ENCODE results near the gene ADAMTSL3. TPM values are rescaled to one million over a fixed set of nuclear protein-coding genes. Genes with fewer than 3 reads are reported as not detected.

The ADAMTSL3 gene
- total and polyA plus RNA-seq, 2 of the 4 experiments (the other 2 are of a cell fraction): under 0.01 to 0.02 TPM

DNA sequence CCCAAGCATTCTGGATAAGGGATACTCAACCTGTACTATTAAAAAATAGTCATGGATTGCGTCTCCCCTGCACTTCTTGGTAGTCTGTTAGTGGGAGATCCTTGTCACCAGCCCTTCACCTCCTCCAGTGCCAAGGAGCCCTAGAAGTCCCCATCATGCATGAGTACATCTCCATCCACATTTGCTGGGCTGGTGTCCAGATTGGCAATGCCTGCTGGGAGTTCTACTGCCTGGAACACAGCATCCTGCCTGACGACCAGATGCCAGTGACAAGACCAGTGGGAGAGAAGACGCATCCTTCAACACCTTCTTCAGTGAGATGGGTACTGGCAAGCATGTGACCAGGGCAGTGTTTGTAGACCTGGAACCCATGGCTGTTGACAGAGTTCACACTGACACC lies 85.7 kb downstream of the ADAMTSL3 start:
- dilution Hi-C loops (cut with HindIII; ENCODE audit: low sequenced_read_pairs, unreplicated experiment): no loop called here
- Histone ChIP-seq H3K79me1 (ENCODE audit: low read depth in 1 of 2, low read length in 2 of 2) (no peaks in the 10 kb centered on the region), H2BK15ac (ENCODE audit: low read depth, low read length) (no peak overlapping the region), H3K4me2 (ENCODE audit: low read depth, low read length) (no peak overlapping the region), H2AFZ (replicated peaks; ENCODE audit: low read length, poor library complexity) (no peak overlapping the region), H2AK5ac (ENCODE audit: low read depth, low read length) (no peak overlapping the region), H3K36me3 (ENCODE audit: control insufficient read depth, insufficient read depth, low read length) (no peaks in the 10 kb centered on the region), H3K27ac (ENCODE audit: insufficient read depth, low read length) (no peak overlapping the region), H3K9me3 (ENCODE audit: control insufficient read depth, insufficient read depth, low read length) (peaks cover 2% of the 10 kb centered on the region; the same call in 1 of the 2 replicates), H3K4me1 (ENCODE audit: control insufficient read depth, insufficient read depth, low read length) (no peaks in the 10 kb centered on the region), H4K8ac (ENCODE audit: low read depth in 2 of 2, low read length in 2 of 2) (no peak overlapping the region), H2BK5ac (ENCODE audit: low read depth, low read length, poor library complexity, severe bottlenecking) (no peak overlapping the region), H2BK20ac (ENCODE audit: low read depth, low read length) (no peak overlapping the region), H2BK120ac (ENCODE audit: low read depth, low read length) (no peak overlapping the region), H3K9me1 (ENCODE audit: insufficient read depth, low read length) (no peaks in the 10 kb centered on the region), H3K4ac (ENCODE audit: low read depth, low read length) (no peak overlapping the region), H3K18ac (ENCODE audit: low read depth, low read length) (no peak overlapping the region), H3K27me3 (ENCODE audit: control insufficient read depth, insufficient read depth, low read length) (no peaks in the 10 kb centered on the region), H3K56ac (ENCODE audit: extremely low read depth, insufficient read depth, low read length) (no peak overlapping the region), H3K9ac (ENCODE audit: low read depth, low read length) (no peak overlapping the region), H4K91ac (ENCODE audit: insufficient read depth, low read depth, low read length) (no peak overlapping the region), H4K5ac (ENCODE audit: low read depth, low read length) (no peak overlapping the region), H3K14ac (replicated peaks; ENCODE audit: low read depth, low read length) (no peak overlapping the region), H3K4me3 (ENCODE audit: insufficient read depth, low read depth, low read length) (no peak overlapping the region), H4K20me1 (ENCODE audit: insufficient read depth, low read length) (no peaks in the 10 kb centered on the region), H3K23ac (ENCODE audit: low read depth, low read length) (no peak overlapping the region), H2AK9ac (replicated peaks; ENCODE audit: low read depth, low read length, poor library complexity) (no peak overlapping the region)
- ChIA-PET CTCF (no interaction called here), POLR2A (ENCODE audit: unreplicated experiment) (no interaction called here)
- in situ Hi-C loops (cut with MboI; ENCODE audit: low sequenced_read_pairs): loop anchor here (10.0 kb wide), 1 partner anchor 285 kb away; no protein-coding TSS in a partner anchor
- ATAC-seq (ENCODE audit: low read depth) (no peak), DNase-seq (no peak)
- BruUV-seq (replicated peaks): no TSS peak
- TF ChIP-seq, protein P1, sequence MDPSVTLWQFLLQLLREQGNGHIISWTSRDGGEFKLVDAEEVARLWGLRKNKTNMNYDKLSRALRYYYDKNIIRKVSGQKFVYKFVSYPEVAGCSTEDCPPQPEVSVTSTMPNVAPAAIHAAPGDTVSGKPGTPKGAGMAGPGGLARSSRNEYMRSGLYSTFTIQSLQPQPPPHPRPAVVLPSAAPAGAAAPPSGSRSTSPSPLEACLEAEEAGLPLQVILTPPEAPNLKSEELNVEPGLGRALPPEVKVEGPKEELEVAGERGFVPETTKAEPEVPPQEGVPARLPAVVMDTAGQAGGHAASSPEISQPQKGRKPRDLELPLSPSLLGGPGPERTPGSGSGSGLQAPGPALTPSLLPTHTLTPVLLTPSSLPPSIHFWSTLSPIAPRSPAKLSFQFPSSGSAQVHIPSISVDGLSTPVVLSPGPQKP (IDR thresholded peaks at IDR 0.05; ENCODE audit: borderline replicate concordance, low read depth, low read length): no peak
- WGBS, 2 experiments (ENCODE audit: extremely low coverage in 2 of 2, insufficient read length in 1 of 2): 80% methylated on average over 1 of the region's 3 CpGs; no CpG with 5 or more reads in 1 of the 2 experiments
- intact Hi-C loops (cut with micrococcal nuclease): no loop called here
